GM18526 (cell line): ENCODE results near the gene KRT74.

Experiments used
- POLR2A ChIP-seq: IDR thresholded peaks from 3 replicates; pipeline ENCODE4 v1.6.1; 2011; ENCODE audit not compliant: insufficient read length; ENCODE audit errors: extremely low read depth

Gene KRT74

GRCh38 chr12:52539821-52540173 lies 33.8 kb downstream of the KRT74 start:
- no peak for TF ChIP-seq POLR2A

GRCh38 chr12:52539083-52539820 lies 34.4 kb downstream of the KRT74 start:
- TF ChIP-seq POLR2A = no peak

- no peak for TF ChIP-seq POLR2A
Measured at GRCh38 chr12:52537101-52537500, 36.5 kb downstream of the KRT74 start.

GRCh38 chr12:52535574-52535973 lies 38.1 kb downstream of the KRT74 start:
- no peak for TF ChIP-seq POLR2A

DNA sequence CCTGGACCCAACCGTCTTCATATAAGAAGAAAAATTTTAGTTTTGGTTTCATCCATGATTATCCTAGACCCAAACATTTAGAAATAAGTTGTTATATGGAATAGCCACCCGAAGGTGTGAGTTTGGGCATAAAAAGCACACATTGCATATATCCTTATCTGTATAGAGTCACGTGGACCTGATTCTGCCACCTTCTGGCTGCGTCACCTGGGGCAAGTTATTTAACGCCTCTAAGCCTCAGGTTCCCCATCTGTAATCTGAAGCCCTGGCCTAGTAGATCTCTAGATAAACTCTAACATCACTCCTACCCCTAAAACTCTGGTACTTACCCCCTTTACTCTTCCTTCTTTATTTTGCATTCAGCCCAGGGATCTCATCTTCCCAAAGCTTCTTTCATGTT lies 39.2 kb downstream of the KRT74 start:
- TF ChIP-seq POLR2A = no peak

GRCh38 chr12:52533686-52534470 lies 39.8 kb downstream of the KRT74 start:
- TF ChIP-seq POLR2A = no peak

DNA sequence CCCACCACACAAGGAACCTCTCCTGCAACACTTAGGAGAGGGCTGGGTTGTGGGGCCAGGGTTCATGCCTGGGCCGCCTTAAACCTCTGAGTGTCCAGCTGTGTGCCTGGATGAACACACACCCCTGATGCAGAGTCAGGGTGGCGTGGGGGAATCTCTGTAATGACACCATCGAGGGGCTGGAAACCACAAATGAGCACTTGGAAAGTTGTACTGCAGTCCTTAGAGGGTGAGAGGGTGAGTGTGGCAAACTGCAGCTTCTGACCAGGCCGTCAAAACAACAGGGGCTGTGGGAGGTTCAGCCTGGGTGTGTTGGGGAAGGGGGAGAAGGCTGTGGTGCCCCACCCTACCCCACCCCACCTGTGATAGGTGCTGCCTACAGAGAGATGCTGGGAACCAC lies 41.0 kb downstream of the KRT74 start:
- TF ChIP-seq POLR2A = no peak

DNA sequence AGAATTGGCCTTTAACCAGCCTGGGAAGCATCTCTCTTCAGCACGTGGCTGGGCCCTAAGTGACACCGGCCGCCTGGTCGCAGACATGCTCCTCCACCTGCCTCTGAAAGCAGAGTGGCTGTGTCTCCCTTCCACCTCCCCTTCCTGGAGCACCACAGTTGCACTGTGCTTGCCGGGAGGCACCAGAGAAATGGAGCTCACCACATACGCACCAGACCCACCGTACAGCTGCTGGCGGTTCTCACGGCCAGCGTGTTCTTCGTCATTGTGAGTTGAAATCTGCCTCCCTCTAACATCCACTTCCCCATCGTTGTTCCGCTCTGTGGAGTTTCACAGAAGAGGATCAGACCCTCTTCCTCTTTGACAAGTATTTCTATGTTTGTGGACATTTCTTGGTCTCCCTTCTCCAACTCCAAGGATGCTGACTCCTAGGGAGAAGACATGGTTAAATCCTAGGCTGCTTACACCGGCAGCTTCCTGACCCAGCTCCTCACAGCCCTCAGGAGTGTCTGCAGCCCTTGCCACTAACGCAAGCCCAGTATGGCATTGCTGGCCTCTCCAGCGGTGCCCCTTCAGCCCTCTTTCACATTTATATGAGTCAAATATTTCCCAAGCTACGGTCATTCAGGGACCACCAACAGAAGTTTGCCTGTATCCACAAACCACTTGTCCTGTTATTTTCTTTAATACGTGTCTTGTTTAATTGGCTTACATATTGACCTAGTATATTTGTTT lies 41.9 kb downstream of the KRT74 start:
- TF ChIP-seq POLR2A = no peak

DNA sequence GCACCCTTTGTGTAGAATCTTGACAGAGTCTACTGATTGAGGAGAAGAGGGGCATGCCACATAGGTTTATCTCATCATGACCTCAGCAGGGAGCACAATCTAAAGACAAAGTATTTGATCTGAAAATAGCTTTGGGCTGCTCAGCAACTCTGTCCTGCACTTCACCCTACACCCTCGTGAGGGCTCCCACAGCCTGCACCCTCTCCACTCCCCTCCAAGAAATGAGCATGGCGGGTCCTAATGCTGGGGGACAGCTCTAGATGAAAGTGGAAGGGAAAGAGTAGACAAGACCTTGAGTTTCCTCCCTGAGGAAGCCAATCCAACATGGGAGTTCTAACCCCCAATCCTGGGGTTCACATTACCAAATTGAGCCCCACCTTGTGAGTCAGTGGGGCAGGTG lies 42.7 kb downstream of the KRT74 start:
- TF ChIP-seq POLR2A = no peak

GRCh38 chr12:52530366-52530765 lies 43.3 kb downstream of the KRT74 start:
- TF ChIP-seq POLR2A = no peak

DNA sequence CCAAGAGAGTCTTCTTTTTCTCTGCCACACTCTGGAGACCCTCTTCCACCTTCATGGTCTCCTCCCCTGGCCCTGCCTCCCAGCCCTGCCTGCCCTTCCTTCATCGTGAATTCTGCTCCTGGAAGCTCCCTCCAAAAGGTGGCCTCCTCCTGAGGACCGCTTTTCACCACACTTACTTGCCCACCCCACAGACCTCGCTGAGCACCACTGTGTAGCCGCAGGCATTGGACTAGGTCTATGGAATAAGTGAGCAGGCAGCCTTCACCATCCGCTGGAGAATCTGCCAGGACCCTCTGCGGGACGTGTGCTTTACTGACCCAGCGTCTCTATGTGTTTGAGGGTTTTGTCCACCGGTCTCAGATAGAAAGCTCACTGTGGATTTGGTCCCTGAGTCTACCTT lies 43.8 kb downstream of the KRT74 start:
- no peak for TF ChIP-seq POLR2A

DNA sequence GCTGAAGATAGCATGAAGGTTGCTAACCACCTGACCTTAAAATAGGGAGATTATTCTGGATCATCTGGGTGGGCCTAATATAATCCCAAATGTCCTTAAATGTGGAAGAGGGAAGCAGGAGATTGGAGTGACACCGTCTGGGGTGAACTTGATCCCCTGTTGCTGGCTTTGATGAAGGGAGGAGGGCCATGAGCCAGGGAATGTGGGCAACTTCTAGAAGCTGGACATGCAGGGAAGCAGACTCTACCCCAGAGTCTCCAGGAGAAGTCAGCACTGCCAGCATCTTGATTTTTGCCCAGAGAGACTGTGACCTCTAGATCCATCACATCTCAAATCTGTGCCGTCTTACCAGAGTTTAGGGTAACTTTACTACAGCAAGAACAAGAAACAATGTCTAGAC lies 44.2 kb downstream of the KRT74 start:
- TF ChIP-seq POLR2A = no peak

DNA sequence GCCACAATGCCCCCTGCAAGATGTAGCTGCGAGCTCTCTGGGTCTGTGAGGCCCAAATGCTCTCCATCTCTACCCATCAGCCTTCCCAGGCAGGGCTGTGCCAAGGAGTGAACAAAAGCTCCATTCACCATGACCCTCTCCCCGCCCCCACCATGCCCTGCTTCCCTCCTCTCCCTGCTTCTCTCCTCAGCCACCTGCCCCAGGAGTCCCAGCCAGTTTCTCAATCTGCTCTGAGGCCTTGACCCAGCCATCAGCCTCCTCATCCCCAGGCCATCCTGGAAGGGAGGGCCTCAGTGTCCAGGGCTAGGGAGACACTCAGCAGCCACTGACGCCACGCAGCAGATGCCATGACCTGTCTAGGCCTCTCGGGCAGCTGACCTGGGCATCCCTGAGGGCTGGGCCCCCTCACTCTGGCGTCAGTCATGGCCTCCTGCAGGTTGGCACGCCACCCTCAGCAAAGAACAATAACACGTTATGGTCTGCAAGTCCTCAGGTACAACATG lies 45.0 kb downstream of the KRT74 start:
- TF ChIP-seq POLR2A = no peak

DNA sequence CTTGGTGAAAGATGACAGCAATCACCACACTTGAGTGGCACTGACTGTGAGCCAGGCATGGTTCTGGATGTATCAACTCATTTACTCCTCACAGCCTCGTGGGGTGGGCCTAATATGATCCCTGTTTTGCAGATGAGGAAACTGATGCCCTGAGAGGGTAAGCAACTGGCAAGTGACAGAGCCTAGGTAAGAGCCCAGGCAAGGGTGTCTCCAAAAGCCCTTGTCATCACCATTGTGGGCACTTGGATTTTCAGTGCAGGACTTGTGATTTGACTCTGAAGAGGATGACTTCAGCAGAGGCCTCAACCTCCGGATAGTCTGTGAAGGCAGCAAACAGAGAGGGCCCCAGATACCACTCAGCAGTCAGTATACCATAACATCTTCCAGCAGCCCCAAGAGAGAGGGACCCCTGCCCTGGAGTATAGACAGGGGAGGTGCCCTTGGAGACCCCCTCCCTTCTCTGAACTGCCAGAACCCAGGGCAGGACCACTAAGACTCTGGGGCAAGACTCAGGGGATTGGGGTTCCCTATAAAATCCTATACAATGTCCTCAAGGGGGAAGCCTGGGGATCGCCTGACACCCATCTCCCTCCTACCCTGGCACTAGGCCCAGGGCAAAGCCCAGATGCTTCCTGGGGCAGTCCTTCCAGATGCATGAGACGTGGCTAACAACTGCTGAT lies 46.4 kb downstream of the KRT74 start:
- TF ChIP-seq POLR2A = no peak

- no peak for TF ChIP-seq POLR2A
Measured at GRCh38 chr12:52526511-52526951, 47.1 kb downstream of the KRT74 start.
